ENCODE results near the gene NID1.

DNA sequence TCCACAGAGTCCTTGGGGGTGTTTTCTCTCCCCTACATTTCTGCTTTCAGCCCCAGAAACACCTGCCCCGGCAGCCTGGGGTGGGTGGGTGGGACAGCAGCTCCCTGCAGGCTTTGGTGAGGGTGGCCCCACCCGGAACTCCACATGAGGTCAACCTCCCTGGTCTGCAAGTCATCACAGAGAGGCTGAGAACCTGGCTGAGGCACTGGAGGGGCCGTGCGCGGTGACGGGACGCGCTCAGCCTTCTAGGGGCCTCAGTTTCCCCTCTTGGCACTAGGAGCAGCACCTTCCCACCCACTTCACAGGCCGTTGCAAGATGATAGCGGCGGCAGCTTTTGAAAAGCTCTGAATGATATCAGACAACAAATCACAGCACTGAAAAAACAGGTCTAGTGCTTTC is 37.7 kb upstream of the NID1 start:
- TF ChIP-seq, protein P1, sequence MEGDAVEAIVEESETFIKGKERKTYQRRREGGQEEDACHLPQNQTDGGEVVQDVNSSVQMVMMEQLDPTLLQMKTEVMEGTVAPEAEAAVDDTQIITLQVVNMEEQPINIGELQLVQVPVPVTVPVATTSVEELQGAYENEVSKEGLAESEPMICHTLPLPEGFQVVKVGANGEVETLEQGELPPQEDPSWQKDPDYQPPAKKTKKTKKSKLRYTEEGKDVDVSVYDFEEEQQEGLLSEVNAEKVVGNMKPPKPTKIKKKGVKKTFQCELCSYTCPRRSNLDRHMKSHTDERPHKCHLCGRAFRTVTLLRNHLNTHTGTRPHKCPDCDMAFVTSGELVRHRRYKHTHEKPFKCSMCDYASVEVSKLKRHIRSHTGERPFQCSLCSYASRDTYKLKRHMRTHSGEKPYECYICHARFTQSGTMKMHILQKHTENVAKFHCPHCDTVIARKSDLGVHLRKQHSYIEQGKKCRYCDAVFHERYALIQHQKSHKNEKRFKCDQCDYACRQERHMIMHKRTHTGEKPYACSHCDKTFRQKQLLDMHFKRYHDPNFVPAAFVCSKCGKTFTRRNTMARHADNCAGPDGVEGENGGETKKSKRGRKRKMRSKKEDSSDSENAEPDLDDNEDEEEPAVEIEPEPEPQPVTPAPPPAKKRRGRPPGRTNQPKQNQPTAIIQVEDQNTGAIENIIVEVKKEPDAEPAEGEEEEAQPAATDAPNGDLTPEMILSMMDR (IDR thresholded peaks at IDR 0.05): no peak
- TF ChIP-seq POLR2A (IDR thresholded peaks at IDR 0.05): no peak
